Uterus (tissue), 2 donors: ENCODE measurements around the gene TMPRSS11E.
"Not testable (repeated sequence)": the region's sequence is repeated elsewhere in the genome, so short reads cannot be mapped to it uniquely, and the experiment has no call there.

Source experiments
- POLR2A ChIP-seq, 2 donors: fragments of 450-650 bp; IDR thresholded peaks; one replicate each; pipeline ENCODE4 v1.6.1; 2016; ENCODE audit warnings: antibody characterized with exemption in 2 of 2, mild to moderate bottlenecking in 1 of 2, moderate library complexity in 1 of 2
- TF ChIP-seq, protein P1 (sequence below), 4 experiments: fragments of 200-600 bp in 2 of 4; fragments of 450-650 bp in 2 of 4; sonication (generic) in 2 of 4; IDR thresholded peaks; one replicate each; pipeline ENCODE4 v1.5.1; 2016 to 2019; ENCODE audit warnings: antibody characterized with exemption in 4 of 4, mild to moderate bottlenecking in 2 of 4, moderate library complexity in 1 of 4

GRCh38 chr4:68522232-68522631 lies 75.0 kb downstream of the TMPRSS11E start:
- not testable (repeated sequence) for TF ChIP-seq POLR2A (IDR thresholded peaks at IDR 0.05)
- TF ChIP-seq, protein P1, sequence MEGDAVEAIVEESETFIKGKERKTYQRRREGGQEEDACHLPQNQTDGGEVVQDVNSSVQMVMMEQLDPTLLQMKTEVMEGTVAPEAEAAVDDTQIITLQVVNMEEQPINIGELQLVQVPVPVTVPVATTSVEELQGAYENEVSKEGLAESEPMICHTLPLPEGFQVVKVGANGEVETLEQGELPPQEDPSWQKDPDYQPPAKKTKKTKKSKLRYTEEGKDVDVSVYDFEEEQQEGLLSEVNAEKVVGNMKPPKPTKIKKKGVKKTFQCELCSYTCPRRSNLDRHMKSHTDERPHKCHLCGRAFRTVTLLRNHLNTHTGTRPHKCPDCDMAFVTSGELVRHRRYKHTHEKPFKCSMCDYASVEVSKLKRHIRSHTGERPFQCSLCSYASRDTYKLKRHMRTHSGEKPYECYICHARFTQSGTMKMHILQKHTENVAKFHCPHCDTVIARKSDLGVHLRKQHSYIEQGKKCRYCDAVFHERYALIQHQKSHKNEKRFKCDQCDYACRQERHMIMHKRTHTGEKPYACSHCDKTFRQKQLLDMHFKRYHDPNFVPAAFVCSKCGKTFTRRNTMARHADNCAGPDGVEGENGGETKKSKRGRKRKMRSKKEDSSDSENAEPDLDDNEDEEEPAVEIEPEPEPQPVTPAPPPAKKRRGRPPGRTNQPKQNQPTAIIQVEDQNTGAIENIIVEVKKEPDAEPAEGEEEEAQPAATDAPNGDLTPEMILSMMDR (IDR thresholded peaks at IDR 0.05) = not testable (repeated sequence)
